ENCODE results near the gene NIPBL. TPM values are rescaled to one million over a fixed set of nuclear protein-coding genes. Genes with fewer than 3 reads are reported as not detected.

NIPBL gene
- total and polyA plus RNA-seq, 2 of the 13 experiments (the other 11 are each of a cell fraction or from before 2014, with no cell fraction given): 12.3 to 32.3 TPM

GRCh38 chr5:36841677-36842076 lies 34.9 kb upstream of the NIPBL start:
- Histone ChIP-seq H3K9ac (ENCODE audit: insufficient read depth, low read depth, low read length) (no peak overlapping the region), H3K4me2 (ENCODE audit: low read depth, low read length) (no peak overlapping the region), H4K20me1 (ENCODE audit: insufficient read depth, low read length) (no peaks in the 10 kb centered on the region), H3K36me3 (replicated peaks in 1 of 2; ENCODE audit: control insufficient read depth in 1 of 2, insufficient read depth in 2 of 2, low read length in 2 of 2) (no peaks in the 10 kb centered on the region), H3K27me3 (ENCODE audit: control insufficient read depth in 1 of 2, insufficient read depth in 2 of 2, low read length in 2 of 2) (no peaks in the 10 kb centered on the region), H3K27ac (ENCODE audit: extremely low read length, insufficient read depth, low read length) (no peak overlapping the region), H2AFZ (ENCODE audit: low read length) (no peak overlapping the region), H3K9me3 (ENCODE audit: low read length) (no peaks in the 10 kb centered on the region), H3K4me1 (ENCODE audit: insufficient read depth, low read length) (no peaks in the 10 kb centered on the region), H3K79me2 (ENCODE audit: insufficient read depth, low read length) (no peaks in the 10 kb centered on the region), H3K4me3 (replicated peaks in 1 of 3; ENCODE audit: insufficient read depth in 1 of 3, low read depth in 2 of 3, low read length in 3 of 3) (no peak overlapping the region)
- POLR2A ChIA-PET: no interaction called here
- in situ Hi-C loops (cut with HindIII; ENCODE audit: extremely low pct_ligation_motif_present, low pct_unique_long_range_greater_than_20kb) (no loop called here), intact Hi-C loops (cut with micrococcal nuclease; ENCODE audit: unreplicated experiment) (no loop called here)
- no peak for DNase-seq (ENCODE audit: low spot score)
- no peak for FAIRE-seq
- no peak for ATAC-seq
- CTCF ChIA-PET (ENCODE audit: low intra/inter-chr PET ratio, low total read pairs): no interaction called here
- BruUV-seq (replicated peaks): no TSS peak
- 5% methylated on average over 1 of the region's 1 CpG for WGBS (ENCODE audit: low lambda C conversion rate)
- TF ChIP-seq ASH2L (IDR thresholded peaks at IDR 0.05; ENCODE audit: insufficient read length, low read depth, low read length) (no peak), RNF2 (conservative IDR thresholded peaks at IDR 0.05; ENCODE audit: low read depth) (no peak), FOXP1 (IDR thresholded peaks at IDR 0.05) (no peak), FOXP1 (CRISPR knock-in tag; IDR thresholded peaks at IDR 0.05) (no peak), RFX3 (CRISPR knock-in tag; IDR thresholded peaks at IDR 0.05) (no peak), ZNF687 (CRISPR knock-in tag; IDR thresholded peaks at IDR 0.05) (no peak), ZNF24 (IDR thresholded peaks at IDR 0.05) (no peak), ZNF10 (CRISPR knock-in tag; IDR thresholded peaks at IDR 0.05; ENCODE audit: borderline replicate concordance, low read depth) (no peak)
- TF ChIP-seq, protein P1, sequence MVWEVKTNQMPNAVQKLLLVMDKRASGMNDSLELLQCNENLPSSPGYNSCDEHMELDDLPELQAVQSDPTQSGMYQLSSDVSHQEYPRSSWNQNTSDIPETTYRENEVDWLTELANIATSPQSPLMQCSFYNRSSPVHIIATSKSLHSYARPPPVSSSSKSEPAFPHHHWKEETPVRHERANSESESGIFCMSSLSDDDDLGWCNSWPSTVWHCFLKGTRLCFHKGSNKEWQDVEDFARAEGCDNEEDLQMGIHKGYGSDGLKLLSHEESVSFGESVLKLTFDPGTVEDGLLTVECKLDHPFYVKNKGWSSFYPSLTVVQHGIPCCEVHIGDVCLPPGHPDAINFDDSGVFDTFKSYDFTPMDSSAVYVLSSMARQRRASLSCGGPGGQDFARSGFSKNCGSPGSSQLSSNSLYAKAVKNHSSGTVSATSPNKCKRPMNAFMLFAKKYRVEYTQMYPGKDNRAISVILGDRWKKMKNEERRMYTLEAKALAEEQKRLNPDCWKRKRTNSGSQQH (CRISPR knock-in tag; IDR thresholded peaks at IDR 0.05; ENCODE audit: low read depth): no peak
- TF ChIP-seq, protein P2, sequence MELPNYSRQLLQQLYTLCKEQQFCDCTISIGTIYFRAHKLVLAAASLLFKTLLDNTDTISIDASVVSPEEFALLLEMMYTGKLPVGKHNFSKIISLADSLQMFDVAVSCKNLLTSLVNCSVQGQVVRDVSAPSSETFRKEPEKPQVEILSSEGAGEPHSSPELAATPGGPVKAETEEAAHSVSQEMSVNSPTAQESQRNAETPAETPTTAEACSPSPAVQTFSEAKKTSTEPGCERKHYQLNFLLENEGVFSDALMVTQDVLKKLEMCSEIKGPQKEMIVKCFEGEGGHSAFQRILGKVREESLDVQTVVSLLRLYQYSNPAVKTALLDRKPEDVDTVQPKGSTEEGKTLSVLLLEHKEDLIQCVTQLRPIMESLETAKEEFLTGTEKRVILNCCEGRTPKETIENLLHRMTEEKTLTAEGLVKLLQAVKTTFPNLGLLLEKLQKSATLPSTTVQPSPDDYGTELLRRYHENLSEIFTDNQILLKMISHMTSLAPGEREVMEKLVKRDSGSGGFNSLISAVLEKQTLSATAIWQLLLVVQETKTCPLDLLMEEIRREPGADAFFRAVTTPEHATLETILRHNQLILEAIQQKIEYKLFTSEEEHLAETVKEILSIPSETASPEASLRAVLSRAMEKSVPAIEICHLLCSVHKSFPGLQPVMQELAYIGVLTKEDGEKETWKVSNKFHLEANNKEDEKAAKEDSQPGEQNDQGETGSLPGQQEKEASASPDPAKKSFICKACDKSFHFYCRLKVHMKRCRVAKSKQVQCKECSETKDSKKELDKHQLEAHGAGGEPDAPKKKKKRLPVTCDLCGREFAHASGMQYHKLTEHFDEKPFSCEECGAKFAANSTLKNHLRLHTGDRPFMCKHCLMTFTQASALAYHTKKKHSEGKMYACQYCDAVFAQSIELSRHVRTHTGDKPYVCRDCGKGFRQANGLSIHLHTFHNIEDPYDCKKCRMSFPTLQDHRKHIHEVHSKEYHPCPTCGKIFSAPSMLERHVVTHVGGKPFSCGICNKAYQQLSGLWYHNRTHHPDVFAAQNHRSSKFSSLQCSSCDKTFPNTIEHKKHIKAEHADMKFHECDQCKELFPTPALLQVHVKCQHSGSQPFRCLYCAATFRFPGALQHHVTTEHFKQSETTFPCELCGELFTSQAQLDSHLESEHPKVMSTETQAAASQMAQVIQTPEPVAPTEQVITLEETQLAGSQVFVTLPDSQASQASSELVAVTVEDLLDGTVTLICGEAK (IDR thresholded peaks at IDR 0.05): no peak
- TF ChIP-seq, protein P2 (CRISPR knock-in tag; IDR thresholded peaks at IDR 0.05): no peak

Data from HepG2 (cell line).